ENCODE measurements around the gene SEMA3D. TPM values are rescaled to one million over a fixed set of nuclear protein-coding genes. Genes with fewer than 3 reads are reported as not detected.
A peak's percentile ranks its signal among the peaks of the same experiment; 100 is the strongest.

The SEMA3D gene
- total RNA-seq, 4 donors from 2014 or later: 1.4 to 1.6 (median 1.5) TPM; not detected in 1

- H3K27me3 ChIP-seq: no peaks in the 10 kb centered on the region
- TF ChIP-seq POLR2AphosphoS5 (IDR thresholded peaks at IDR 0.05) (no peak), POLR2A (IDR thresholded peaks at IDR 0.05) (no peak), EP300 (IDR thresholded peaks at IDR 0.05; ENCODE audit: low read depth) (no peak), CTCF (IDR thresholded peaks at IDR 0.05) (no peak)
These were observed 95.8 kb downstream of the SEMA3D start for GRCh38 chr7:85090919-85091564.

GRCh38 chr7:85090143-85090542 lies 96.7 kb downstream of the SEMA3D start:
- no peak overlapping the region for H3K27ac ChIP-seq

More at GRCh38 chr7:85090919-85091564, 95.8 kb downstream of the SEMA3D start:
- Histone ChIP-seq H3K9me3 (no peaks in the 10 kb centered on the region), H3K36me3 (no peaks in the 10 kb centered on the region), H3K4me3 (no peak overlapping the region), H3K27ac (no peak overlapping the region), H3K4me1 (peaks cover 0 to 3% (median 0%) of the 10 kb centered on the region in 4 donors)
- intact Hi-C loops (cut with DNase I; ENCODE audit: low total_unique reads): no loop called here
- in situ Hi-C loops (cut with MboI; ENCODE audit: low pct_ligation_motif_present in 1 of 4, low pct_unique_long_range_greater_than_20kb in 1 of 4, low sequenced_read_pairs in 3 of 4): no loop called here
- no peak for DNase-seq
- WGBS, 2 donors (ENCODE audit: low coverage in 1 of 2): 56 to 64% methylated on average over 3 of the region's 3 CpGs

GRCh38 chr7:85081846-85082245 lies 105.0 kb downstream of the SEMA3D start:
- no peak overlapping the region for H3K27ac ChIP-seq
- H3K36me3 ChIP-seq: no peaks in the 10 kb centered on the region
- no peak overlapping the region for H3K4me3 ChIP-seq
- TF ChIP-seq POLR2AphosphoS5 (IDR thresholded peaks at IDR 0.05) (no peak), POLR2A (IDR thresholded peaks at IDR 0.05) (no peak), CTCF (IDR thresholded peaks at IDR 0.05) (no peak), EP300 (IDR thresholded peaks at IDR 0.05; ENCODE audit: low read depth) (no peak)
- DNase-seq: no peak
- intact Hi-C loops (cut with DNase I; ENCODE audit: low total_unique reads): no loop called here
- no peaks in the 10 kb centered on the region for H3K9me3 ChIP-seq
- H3K4me1 ChIP-seq: no peaks in the 10 kb centered on the region
- WGBS, 2 donors (ENCODE audit: low coverage in 1 of 2): 42 to 50% methylated on average over 1 of the region's 1 CpG
- H3K27me3 ChIP-seq: no peaks in the 10 kb centered on the region
- in situ Hi-C loops (cut with MboI; ENCODE audit: low pct_ligation_motif_present in 1 of 4, low pct_unique_long_range_greater_than_20kb in 1 of 4, low sequenced_read_pairs in 3 of 4): no loop called here

More at GRCh38 chr7:85090143-85090542, 96.7 kb downstream of the SEMA3D start:
- no peak for TF ChIP-seq EP300 (IDR thresholded peaks at IDR 0.05; ENCODE audit: low read depth)
- TF ChIP-seq CTCF (IDR thresholded peaks at IDR 0.05): no peak
- TF ChIP-seq POLR2AphosphoS5 (IDR thresholded peaks at IDR 0.05): peak in 1 of 3 donors; percentile 34
- Histone ChIP-seq H3K4me1 (peaks cover 0 to 3% (median 0%) of the 10 kb centered on the region in 4 donors), H3K4me3 (no peak overlapping the region), H3K36me3 (no peaks in the 10 kb centered on the region), H3K27me3 (no peaks in the 10 kb centered on the region), H3K9me3 (no peaks in the 10 kb centered on the region)
- no peak for DNase-seq
- in situ Hi-C loops (cut with MboI; ENCODE audit: low pct_ligation_motif_present in 1 of 4, low pct_unique_long_range_greater_than_20kb in 1 of 4, low sequenced_read_pairs in 3 of 4): no loop called here
- WGBS, 2 donors (ENCODE audit: low coverage in 1 of 2): 45 to 59% methylated on average over 5 to 6 of the region's 6 CpGs
- intact Hi-C loops (cut with DNase I; ENCODE audit: low total_unique reads): no loop called here

GRCh38 chr7:85081392-85081791 lies 105.5 kb downstream of the SEMA3D start:
- intact Hi-C loops (cut with DNase I; ENCODE audit: low total_unique reads): no loop called here
- Histone ChIP-seq H3K4me3 (no peak overlapping the region), H3K27ac (no peak overlapping the region), H3K4me1 (no peaks in the 10 kb centered on the region), H3K36me3 (no peaks in the 10 kb centered on the region), H3K27me3 (no peaks in the 10 kb centered on the region), H3K9me3 (no peaks in the 10 kb centered on the region)
- TF ChIP-seq POLR2A (IDR thresholded peaks at IDR 0.05) (no peak), EP300 (IDR thresholded peaks at IDR 0.05; ENCODE audit: low read depth) (no peak), POLR2AphosphoS5 (IDR thresholded peaks at IDR 0.05) (no peak), CTCF (IDR thresholded peaks at IDR 0.05) (no peak)
- WGBS, 2 donors (ENCODE audit: low coverage in 1 of 2): 8 to 11% methylated on average over 1 of the region's 1 CpG
- no peak for DNase-seq
- in situ Hi-C loops (cut with MboI; ENCODE audit: low pct_ligation_motif_present in 1 of 4, low pct_unique_long_range_greater_than_20kb in 1 of 4, low sequenced_read_pairs in 3 of 4): no loop called here

Data from transverse colon (tissue), 4 donors.